Activated T-cell treated with anti-CD3 and anti-CD28 coated beads for 48 hours (primary cell): ENCODE data around the gene OR4L1.
"Not testable (repeated sequence)": the region's sequence is repeated elsewhere in the genome, so short reads cannot be mapped to it uniquely, and the experiment has no call there.

Source experiments
- DNase-seq: peaks from one replicate; pipeline ENCODE4 v3.0.0-alpha.2; 2020; ENCODE audit warnings: low read depth

The OR4L1 gene, protein sequence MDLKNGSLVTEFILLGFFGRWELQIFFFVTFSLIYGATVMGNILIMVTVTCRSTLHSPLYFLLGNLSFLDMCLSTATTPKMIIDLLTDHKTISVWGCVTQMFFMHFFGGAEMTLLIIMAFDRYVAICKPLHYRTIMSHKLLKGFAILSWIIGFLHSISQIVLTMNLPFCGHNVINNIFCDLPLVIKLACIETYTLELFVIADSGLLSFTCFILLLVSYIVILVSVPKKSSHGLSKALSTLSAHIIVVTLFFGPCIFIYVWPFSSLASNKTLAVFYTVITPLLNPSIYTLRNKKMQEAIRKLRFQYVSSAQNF

DNA sequence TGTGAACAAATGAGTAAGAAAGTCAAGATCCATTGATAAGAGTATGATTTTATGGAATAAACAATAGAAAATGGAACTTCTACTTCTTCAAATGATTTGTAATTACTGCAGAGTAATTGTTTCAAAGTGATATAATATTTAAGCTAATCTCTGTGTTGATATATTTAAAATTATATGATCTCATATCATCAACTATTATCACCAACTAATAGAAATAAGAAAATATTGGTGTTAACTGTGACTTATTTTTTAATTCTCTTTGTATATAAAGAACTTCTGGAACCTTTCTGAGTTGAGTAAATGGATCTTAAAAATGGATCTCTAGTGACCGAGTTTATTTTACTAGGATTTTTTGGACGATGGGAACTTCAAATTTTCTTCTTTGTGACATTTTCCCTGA lies at the start of gene OR4L1:
OR4L1 (plus strand) TSS at position 301 of the 400 bp plus-strand sequence; CDS start at position 301, 0 bp downstream.
- no peak for DNase-seq

- DNase-seq = no peak
These were observed 40.5 kb upstream of the OR4L1 start, which contains the start of gene OR4K14 for GRCh38 chr14:20019257-20019865. TSS of gene OR4K14 (minus strand) at chr14:20019307. CDS start at chr14:20015193, 4,114 bp downstream.

DNA sequence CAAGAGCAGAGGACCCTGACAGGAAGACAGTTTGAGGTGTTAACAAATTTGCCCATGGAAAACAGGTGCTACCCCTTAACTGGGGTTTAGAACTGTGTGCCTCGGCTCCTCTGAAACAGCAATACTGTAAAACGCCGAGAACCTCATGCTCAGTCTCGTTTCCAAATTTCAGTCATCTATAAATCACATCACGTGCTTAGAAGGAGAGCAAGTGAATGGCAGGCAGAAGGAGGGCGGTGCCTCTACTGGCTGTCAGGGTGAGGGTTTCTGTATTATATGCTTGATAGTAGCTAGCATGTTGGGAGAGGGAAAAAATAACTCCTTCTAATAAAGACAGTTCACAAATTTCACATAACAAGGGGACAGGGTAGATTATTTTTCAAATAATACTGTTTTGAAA lies 28.8 kb upstream of the OR4L1 start:
- DNase-seq = no peak

DNA sequence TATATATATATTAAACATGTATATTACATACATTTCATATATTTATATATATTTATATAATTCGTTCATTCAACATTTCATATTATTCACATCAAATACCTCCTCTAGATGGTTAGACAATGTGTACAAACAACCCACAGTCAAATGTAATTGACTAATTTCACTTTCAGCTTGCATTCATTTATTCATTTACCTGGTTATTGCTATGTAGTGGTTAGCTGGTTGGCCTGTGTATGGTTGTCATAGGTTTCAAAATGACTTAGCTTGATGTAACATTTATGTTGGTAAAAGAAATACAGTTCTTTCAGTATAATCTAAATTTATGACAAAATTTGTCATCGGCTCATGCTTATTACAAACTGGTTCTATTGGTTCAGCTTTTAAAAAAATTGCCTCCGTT lies 24.4 kb upstream of the OR4L1 start:
- DNase-seq = no peak

- DNase-seq = no peak
These were observed 23.9 kb upstream of the OR4L1 start, which contains the start of gene OR4K13 for GRCh38 chr14:20035938-20036337. TSS of gene OR4K13 (minus strand) at chr14:20036038. CDS start at chr14:20034758, 1,280 bp downstream.

DNA sequence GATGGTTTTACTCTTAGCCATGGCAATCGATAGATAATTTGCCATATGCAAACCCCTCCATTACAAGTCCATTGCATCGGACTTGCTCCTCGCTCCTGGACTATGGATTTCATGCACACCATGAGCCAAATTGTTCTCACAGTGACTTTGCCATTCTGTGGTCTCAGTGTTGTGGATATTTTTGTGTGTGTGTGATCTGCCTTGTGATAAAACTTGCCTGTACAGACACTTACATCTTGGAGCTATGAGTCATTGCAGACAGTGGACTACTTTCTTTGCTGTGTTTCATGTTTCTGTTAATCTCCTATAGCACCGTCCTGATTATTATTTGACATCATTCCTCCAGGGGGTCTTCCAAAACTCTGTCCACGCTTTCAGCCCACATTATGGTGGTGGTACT lies 15.6 kb upstream of the OR4L1 start:
- DNase-seq = no peak

DNA sequence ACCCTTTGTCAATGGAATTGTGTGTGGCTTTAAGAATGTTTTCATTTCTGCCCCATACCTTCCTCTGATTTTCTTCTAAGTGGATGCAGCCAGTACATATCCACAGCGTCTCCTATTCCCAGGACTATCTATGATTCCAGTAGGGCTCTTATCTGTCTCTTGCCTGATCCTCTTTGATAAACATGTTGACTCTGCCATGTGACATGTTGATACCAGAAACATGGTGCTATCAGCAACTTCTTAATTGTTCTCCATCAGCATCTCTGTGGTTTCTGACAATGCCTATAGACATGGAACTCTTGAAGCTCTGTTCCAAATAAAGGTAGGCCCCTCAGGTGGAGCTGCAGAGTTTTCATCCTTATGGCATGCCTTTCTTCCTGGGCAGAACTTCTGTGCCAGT lies 11.6 kb upstream of the OR4L1 start:
- DNase-seq = no peak

- DNase-seq = no peak
These were observed 32.2 kb downstream of the OR4L1 start for GRCh38 chr14:20092050-20092449.

GRCh38 chr14:20093442-20093841 lies 33.6 kb downstream of the OR4L1 start:
- no peak for DNase-seq

- not testable (repeated sequence) for DNase-seq
These were observed 39.3 kb downstream of the OR4L1 start for GRCh38 chr14:20098926-20099770.

- DNase-seq = no peak
These were observed 50.6 kb downstream of the OR4L1 start, which contains the start of gene OR4K17 for GRCh38 chr14:20110438-20110837. TSS of gene OR4K17 (plus strand) at chr14:20110739. CDS start at chr14:20117500, 6,761 bp downstream.
